Tongue (tissue), 2 donors: Measurements from ENCODE around the gene LLGL1. TPM values are rescaled to one million over a fixed set of nuclear protein-coding genes. Genes with fewer than 3 reads are reported as not detected.
"Not testable (repeated sequence)": the region's sequence is repeated elsewhere in the genome, so short reads cannot be mapped to it uniquely, and the experiment has no call there.

Experiments used
- DNase-seq: peaks from one replicate; pipeline ENCODE4 v3.0.0-alpha.2; 2015
- total RNA-seq: library from RNA; depleted of rRNA; stranded (reverse); fragments of >200 nt; gene quantifications from one replicate; pipeline ENCODE4 v1.2.3, GENCODE V29; 2014

Gene LLGL1
- total RNA-seq, 1 donor from 2014 or later: 26.0 TPM

- DNase-seq: no peak
Observed at GRCh38 chr17:18194804-18195203, 30.6 kb upstream of the LLGL1 start.

DNA sequence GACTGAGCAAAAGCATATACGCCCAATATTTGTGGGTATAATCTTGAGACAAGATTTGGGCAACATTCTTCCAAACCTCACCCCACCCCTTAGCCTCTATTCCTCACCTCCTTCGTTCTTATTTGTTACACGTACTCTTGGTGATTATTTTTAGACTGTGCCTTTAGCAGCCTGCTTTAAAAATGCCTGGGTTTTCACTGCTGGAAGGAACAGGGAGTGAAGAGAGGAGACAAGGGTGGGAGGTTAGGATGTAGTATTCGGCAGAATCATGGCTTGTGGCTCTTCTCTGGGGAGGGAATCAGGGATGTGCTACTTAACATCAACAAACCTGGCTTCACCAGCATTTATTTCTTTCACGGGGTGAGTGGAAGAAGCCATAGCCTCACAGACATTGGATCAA lies 30.2 kb upstream of the LLGL1 start:
- no peak for DNase-seq

GRCh38 chr17:18197535-18198194 lies 27.8 kb upstream of the LLGL1 start:
- DNase-seq: no peak

DNA sequence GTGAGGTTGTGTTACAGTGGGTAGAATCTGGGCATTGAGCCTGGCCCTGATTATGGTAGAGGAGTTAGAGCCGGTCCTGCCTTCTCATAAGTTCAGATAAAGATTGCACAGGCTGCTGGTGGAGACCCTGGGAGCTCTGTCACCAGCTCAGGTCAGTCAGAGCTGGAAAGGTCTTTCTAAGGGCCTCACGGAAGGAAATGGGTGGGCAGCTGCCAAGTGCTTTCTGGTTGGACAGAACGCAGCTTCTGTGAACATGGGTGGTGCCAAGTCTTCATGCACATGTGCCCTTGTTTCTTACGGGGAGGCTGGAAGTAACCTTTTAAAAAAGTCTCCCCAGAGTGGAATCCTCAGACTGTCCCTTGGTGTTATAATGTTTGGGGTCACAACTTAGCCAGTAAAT lies 26.9 kb upstream of the LLGL1 start:
- no peak for DNase-seq

DNA sequence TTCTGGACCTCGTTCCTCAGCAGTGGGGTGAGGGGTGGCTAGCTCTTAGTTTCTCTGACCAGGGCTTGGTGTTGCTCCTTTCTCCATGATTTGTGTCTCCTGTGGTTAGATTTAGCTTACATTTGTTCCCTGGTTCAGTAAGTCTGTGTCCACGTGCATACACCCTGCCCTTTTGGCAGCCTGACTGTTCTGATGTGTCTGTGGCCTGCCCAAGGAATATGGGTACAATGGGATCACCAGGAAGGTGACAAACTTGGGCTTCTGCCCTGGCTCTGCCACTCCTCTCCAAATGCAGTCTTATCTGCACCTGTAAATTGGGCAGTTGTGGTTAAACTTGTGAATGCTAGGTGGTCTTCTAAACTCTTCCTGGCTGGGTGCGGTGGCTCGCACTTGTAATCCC lies 24.3 kb upstream of the LLGL1 start:
- DNase-seq: no peak

GRCh38 chr17:18203308-18203707 lies 22.1 kb upstream of the LLGL1 start:
- DNase-seq: no peak

- DNase-seq: no peak
Observed at GRCh38 chr17:18205861-18206260, 19.6 kb upstream of the LLGL1 start.

DNA sequence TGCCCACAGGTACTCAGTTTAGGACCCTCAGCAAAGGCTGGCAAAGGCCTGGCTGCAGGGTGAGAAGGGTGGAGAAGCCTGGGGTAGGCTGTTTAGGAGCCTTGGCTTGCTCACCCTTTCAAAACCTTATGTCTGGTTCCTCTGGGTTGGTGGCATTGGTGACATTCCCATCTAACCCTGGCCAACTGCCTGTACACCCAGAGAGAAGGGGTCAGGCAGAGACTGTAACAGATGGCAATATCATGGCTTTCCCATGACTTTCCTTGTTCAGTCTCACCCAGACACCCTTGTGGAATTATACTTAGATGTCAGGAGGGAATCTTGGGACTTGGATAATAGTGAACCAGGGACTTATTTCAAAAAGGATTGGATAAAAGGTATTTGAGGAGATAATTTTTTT lies 18.5 kb upstream of the LLGL1 start:
- DNase-seq: no peak

DNA sequence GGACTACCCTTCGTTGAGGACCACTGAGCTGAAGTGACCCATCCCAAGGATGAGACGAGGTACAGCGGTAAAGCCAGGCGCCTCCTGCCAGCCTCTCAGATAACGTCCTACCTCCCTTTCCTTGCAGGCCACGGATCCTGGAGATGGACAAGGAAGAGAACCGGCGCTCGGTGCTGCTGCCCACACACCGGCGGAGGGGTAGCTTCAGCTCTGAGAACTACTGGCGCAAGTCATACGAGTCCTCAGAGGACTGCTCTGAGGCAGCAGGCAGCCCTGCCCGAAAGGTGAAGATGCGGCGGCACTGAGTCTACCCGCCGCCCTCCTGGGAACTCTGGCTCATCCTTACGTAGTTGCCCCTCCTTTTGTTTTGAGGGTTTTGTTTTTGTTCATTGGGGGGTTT lies 17.3 kb upstream of the LLGL1 start:
- no peak for DNase-seq

DNA sequence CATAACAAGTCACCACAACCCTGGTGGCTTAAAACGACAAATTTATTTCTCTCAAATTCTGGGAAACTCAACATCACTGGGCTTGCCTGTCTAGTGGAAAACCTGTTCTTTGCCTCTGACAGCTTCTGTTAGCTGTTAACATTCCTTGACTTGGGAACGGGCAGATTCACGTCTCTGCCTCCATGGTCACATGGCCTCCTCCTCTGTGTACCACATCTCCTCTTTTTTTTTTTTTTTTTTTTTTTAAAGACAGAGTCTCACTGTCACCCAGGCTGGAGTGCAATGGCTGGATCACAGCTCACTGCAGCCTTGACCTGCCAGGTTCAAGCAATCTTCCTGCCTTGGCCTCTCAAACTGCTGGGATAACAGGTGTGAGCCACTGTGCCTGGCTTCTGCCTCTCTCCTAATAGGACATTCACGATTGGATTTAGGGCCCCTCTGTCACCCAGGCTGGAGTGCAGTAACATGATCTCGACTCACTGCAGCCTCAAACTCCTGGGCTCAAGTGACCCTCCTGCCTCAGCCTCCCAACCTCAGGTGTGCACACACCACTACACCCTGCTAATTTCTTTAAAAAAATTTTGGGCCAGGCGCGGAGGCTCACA lies 11.7 kb upstream of the LLGL1 start:
- DNase-seq: peak; percentile 13

DNA sequence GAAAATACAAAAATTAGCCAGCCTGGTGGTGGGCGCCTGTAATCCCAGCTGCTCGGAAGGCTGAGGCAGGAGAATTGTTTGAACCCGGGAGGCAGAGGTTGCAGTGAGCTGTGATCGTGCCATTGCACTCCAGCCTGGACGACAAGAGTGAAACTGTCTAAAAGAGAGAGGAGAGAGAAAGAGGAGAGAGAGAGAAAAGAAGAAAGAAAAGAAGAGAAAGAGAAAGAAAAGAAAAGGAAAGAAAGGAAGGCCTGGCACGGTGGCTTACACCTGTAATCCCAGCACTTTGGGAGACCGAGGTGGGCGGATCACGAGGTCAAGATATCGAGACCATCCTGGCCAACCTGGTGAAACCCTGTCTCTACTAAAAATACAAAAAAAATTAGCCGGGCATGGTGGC lies 8.5 kb upstream of the LLGL1 start:
- DNase-seq: not testable (repeated sequence)

DNA sequence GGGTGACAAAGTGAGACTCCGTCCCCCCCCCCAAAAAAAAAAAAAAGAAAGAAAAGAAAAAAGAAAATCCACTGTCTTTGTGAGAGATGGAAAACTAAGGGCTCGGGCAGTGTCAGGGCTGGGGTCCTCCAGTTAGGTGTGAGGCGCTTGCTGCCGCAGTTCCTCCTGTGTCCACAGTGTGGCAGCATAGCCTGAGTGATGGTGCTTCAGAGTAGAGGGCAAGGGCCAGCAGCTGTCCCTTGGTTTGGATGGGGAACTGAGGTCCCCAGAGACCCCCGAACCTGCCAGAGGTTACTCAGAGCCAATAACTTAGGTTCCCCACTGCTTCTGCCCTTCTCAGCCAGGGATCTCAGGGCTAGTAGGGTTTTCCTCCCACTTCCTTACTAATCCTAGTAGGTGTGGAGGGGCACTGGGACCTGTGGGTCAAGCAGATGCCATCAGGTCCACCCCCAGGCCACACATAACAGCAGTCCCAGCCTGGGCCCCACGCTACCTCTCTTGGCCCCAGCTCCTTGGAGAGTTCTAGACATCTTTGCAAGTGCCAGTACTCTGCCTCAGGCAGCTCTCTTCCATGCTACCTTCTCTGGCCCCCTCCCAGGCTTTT lies 7.9 kb upstream of the LLGL1 start:
- DNase-seq: peak; percentile 86

GRCh38 chr17:18218756-18219415 lies 6.5 kb upstream of the LLGL1 start:
- peak; percentile 17 for DNase-seq

- DNase-seq: no peak
Observed at GRCh38 chr17:18224053-18224386, 1.4 kb upstream of the LLGL1 start.

GRCh38 chr17:18224387-18225120 lies 881 bp upstream of the LLGL1 start:
- peak; percentile 67 for DNase-seq

DNA sequence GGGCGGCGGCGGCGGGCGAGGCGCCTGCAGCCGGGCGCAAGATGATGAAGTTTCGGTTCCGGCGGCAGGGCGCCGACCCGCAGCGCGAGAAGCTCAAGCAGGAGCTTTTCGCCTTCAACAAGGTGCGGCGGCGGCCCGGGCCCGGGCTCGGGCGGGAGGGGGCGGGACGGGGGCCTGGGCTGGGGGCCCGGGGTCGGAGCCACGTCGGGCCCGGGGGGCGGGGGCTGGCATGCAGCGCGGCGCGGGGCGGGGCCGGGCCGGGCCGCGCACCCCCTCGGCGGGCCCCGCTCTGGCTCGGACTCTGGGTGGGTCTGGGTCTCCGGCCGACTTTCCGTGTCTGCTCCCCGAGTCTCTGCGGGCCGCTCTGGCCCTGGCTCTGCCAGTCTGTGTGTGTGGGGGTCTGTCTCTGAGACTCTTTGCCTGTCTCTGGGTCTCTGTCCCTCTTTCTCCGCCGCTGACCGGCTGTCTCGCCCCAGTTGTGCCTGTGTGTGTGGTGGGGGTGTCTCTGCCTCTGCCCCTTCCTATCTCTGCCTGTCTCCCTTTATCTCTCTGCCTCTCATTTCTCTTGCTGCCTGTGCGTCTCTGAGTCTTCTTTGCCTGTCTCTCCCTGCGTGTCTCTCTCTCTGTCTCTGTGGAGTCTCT lies 328 bp downstream of the LLGL1 start:
- DNase-seq: peak; percentile 64

- DNase-seq: no peak
Observed at GRCh38 chr17:18226284-18226945, 980 bp downstream of the LLGL1 start.

- no peak for DNase-seq
Observed at GRCh38 chr17:18227635-18228034, 2.2 kb downstream of the LLGL1 start.

DNA sequence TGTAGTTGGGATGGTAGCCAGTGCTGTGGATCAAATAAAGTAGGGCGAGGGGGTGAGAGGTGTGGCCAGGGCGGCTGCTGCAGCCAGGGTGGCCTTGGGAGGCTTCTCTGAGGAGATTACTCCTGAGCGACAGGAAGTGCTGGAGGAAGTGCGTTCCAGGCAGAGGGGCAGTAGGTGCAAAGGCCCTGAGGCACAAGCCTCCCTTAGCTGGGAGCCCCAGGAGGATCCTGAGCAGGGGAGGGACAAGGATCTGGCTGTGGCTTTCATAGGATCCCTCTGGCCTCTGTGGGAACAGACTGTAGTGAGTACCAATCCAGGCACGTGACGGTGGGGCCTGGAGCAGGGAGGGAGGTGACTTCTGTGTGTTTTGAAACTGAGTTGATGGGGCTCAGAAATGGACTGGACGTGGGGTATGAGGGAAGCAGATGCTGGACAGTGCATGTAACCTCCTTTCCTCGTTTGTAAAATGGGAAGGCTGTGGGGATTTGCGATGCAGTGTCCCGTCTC lies 2.8 kb downstream of the LLGL1 start:
- DNase-seq: no peak

- DNase-seq: no peak
Observed at GRCh38 chr17:18229254-18229653, 3.8 kb downstream of the LLGL1 start.

DNA sequence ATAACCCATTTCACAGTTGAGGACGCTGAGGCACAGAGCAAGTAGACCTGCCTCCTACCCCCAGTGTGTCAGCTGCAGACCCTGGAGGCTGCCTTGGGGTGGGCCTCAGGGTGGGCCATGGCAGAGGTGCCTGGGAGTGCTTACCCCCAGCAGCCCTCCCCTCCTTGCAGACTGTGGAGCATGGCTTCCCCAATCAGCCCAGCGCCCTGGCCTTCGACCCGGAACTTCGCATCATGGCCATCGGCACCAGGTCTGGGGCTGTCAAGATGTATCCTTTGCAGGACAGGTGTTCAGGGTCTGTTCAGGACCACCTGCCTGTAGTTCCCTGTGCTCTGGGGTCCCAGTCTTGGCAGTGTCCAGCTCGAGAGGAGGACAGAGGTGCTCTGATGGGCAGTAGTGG lies 4.3 kb downstream of the LLGL1 start:
- DNase-seq: no peak
